ENCODE measurements around the gene SCIMP.
"Not testable (repeated sequence)": the region's sequence is repeated elsewhere in the genome, so short reads cannot be mapped to it uniquely, and the experiment has no call there.

The SCIMP gene

GRCh38 chr17:5237541-5238016, 2.9 kb upstream of the SCIMP start:
- DNase-seq = peak; percentile 36 to 74

DNA sequence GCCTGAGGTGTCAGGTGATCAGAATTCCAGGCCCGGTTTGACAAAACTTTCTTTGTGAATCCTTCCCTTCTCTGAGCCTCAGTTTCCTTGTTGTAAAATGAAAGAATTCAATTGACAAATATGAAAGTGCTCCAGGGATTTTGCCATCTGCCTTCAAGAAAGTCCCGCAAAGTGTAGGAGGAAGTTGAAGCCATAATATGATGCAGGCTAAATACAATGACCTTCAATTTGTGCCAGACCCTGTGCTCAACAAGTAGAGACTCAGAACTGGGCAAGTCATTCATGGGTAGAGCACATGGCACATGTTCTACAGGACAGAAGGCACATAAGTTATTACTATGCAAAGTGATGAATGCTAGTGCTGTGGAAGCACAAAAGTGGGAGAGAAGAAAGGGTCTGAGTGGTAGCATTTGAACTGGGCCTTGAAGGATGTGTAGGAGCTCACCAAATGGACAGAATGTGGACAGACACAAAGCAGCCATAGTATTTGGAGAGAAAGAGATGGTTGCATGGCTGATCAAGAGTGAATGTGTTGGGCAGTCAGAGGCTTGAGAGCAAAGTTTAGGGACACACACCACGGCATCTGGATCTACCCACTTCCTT, 2.4 kb upstream of the SCIMP start:
- DNase-seq = no peak

GRCh38 chr17:5233492-5233891, 1.2 kb downstream of the SCIMP start:
- not testable (repeated sequence) for DNase-seq

- no peak for DNase-seq
These were observed 7.5 kb downstream of the SCIMP start for GRCh38 chr17:5226940-5227878.

- DNase-seq = no peak
These were observed 8.8 kb downstream of the SCIMP start for GRCh38 chr17:5225668-5226457.

DNA sequence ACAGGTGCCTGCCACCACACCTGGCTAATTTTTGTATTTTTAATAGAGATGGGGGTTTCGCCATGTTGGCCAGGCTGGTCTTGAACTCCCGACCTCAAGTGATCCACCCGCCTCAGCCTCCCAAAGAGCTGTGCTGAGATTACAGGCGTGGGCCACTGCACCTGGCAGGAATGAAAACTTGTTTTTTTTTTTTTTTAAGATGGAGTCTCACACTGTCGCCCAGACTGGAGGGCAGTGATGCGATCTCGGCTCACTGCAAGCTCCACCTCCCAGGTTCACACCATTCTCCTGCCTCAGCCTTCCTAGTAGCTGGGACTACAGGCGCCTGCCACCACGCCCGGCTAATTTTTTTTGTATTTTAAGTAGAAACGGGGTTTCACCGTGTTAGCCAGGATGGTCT, 12.7 kb downstream of the SCIMP start:
- DNase-seq = not testable (repeated sequence)

GRCh38 chr17:5220074-5220473, 14.6 kb downstream of the SCIMP start:
- no peak for DNase-seq

GRCh38 chr17:5219536-5219935, 15.1 kb downstream of the SCIMP start:
- DNase-seq = no peak

GRCh38 chr17:5217562-5217961, 17.1 kb downstream of the SCIMP start:
- not testable (repeated sequence) for DNase-seq

DNA sequence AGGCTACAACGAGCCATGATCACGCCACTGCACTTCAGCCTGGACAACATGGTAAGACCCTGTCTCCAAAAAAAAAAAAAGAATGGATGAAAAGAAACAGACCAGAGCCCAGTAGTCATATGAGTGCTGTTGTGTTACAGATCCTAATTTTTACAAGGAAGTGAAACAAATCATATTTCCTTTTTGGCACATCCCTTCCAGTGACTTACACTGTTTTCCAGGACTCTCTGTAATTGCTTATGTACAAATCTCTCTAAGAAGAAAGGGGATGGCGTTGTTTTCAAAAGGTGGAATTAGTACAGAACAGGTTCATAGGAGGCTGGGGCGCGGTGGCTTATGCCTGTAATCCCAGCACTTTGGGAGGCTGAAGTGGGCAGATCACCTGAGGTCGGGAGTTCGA, 23.2 kb downstream of the SCIMP start:
- DNase-seq = no peak

DNA sequence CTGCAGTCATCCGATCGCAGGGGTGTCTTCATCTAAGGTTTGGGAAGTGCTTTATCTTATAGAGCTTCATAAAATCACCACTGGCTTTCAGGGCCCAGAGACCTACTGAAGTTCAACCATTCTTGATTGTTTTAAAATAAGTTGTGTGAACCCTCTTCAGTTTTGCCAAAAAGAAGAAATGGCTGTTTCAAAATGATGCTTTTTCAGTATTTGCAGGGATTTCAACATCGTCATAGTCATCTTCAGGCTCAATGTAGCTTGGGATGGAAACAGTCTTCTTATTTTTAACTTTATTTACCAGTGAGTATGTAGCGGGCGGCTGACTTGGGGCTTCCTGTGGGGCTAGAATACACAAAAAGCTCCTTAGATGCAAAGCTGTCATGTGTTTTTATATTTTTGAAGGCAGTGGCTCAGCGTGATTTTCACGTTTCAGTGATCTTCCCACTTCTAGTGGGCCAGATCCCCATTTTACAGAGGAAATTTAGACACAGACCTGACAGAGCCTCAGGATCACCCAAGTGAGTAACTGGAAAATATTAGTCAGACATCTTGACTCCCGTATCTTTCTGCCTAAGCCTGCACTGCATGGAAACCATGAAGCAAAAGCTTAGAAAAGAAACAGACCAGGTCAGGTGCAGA, 23.9 kb downstream of the SCIMP start:
- DNase-seq = no peak

GRCh38 chr17:5210091-5210490, 24.6 kb downstream of the SCIMP start:
- no peak for DNase-seq

DNA sequence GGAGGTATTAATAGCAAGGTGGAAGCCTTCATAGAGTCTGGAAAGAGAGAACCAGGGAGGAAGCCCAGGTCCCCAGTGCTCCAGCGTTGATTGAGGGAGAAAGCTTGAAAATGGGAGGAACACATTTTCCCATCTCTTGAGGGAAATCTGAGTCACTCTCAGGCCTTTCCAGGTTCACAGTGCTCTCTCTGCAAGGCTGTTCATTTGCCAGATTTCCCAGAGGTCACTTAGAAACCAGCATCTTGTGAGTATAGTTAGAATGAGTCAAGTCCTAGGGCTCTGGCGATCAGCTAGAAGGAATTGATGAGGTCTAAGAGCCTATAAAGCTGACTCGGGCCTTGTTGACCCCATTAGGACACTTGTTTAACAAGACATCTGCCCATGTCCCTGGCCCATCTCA, 25.3 kb downstream of the SCIMP start:
- DNase-seq = no peak

DNA sequence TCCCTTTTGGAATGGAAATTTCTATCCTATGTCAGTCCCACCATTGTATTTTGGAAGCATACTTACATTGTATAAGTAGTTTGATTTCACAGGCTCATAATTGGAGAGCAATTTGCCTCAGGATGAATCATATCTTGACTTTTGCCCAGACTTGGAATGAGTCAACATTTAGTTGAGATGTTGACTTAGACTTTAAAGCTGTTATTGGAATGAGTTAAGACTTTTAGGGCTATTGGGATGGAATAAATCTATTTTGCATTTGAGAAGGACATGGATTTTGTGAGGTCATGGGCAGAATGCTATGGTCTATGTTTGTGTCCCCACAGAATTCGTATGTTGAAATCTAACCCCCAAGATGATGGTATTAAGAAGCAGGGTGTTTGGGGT, 30.8 kb downstream of the SCIMP start:
- DNase-seq = no peak

DNA sequence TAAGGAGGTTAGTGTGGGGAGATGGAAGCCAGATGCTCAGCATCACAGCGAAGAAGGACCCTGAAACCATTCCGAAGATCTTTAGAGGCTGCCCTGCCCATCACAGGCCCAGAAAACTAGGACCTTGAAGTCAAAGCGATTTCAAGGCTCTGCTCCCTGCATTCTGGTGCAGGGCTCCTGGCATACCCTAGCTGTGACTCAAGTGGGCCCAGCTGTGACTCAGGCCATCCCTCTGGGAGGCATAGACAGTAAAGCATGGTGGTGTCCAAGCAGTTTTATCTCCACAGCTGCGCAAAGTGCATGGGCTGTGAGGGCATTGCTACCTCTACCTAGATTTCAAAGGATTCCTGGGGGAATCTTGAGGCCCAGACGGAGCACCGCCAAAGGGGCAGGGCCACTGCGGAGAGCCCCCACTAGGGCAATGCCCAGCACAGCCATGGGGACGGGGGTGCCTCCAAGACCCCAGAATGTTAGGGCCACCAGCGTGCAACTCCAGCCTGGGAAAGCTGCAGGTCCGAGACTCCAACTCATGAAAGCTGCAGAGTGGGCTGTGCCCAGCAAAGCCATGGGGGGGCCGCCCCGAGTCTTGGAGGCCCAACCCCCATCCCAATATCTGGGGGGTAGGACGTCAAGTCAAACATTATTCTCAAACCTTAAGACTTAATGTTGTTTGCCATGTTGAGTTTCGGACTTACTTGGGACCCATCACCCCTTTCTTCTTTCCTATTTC, 31.3 kb downstream of the SCIMP start:
- DNase-seq = no peak

DNA sequence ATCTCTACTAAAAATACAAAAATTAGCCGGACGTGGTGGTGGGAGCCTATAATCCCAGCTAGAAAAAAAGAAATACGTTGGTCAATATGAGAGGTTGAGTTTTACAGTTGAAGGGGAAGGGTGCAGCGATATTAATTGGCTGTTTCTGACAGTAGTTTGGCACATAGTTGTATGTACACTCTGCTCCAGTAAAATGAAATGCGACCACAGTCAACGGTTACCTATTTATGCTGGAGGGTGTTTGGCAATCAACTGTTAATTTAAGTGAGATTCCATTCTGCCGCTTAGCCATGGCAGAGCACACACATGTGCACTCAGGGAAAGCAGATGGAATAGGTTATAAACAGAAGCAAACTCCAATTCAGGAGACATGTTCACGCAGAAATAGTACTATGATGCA, 33.6 kb downstream of the SCIMP start:
- no peak for DNase-seq

DNA sequence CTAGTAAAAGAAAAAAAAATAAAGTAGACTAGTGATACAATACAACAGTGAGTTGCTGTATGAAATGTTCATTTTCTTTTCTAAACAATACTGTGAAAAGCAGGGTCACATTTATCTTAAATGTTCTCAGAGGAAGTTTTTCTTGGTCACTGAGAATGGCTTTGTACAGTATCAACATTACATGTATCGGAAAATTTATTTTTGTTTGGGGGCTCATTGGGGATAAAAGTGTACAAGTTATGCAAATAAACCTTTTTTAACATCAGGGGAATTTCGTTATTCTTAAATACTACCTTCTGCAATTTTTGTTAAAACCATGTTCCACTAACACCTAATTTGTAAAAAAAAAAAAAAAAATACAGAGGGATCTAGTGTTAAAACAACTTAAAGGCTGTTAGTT, 34.3 kb downstream of the SCIMP start:
- no peak for DNase-seq

GRCh38 chr17:5198472-5198871, 36.2 kb downstream of the SCIMP start:
- DNase-seq = no peak

GRCh38 chr17:5194346-5194745, 40.3 kb downstream of the SCIMP start:
- DNase-seq = no peak

DNA sequence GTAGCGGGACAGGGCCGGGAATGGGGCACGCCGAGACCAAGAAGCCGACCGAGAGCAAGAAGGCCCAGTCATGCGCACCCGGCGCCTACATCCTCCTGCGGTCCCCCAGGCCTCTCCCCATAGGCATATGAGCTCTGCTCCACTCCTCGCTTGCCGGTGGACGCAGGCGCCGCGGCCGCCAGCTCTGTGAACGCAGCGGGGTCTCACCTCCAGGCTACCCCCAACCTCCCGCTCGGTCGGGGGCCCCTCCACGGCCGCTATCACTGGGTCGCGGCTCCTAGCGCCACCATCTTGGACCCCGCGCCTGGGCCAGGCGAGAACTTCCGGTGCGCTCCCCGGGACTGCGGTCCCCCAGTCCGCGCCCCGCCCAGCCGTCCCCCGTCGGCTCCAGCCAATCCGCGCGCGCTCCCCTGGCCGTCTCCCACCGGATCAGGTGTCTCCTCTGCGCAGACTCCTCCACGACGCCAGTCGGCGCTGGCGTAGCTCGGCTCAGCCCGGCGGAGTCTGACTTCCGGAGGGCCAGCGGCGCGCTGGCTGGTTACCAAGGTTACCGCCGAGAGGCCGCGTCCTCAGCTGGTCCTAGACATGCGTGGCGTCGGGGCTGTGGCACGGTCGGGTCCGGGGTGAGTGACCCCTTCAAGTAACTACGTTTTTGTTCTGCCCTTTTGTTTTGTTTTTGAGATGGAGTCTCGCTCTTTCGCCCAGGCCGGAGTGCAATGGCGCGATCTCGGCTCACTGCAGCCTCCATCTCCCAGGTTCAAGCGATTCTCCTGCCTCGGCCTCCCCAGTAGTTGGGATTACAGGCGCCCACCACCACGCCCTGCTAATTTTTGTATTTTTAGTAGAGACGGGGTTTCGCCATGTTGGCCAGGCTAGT, 42.9 kb downstream of the SCIMP start, which contains the start of gene ZNF594:
Gene ZNF594, minus strand, starts transcription at position 328 of the 877 bp plus-strand sequence. CDS start 7,612 bp downstream, outside the sequence.
- peak; percentile 74 to 86 for DNase-seq

DNA sequence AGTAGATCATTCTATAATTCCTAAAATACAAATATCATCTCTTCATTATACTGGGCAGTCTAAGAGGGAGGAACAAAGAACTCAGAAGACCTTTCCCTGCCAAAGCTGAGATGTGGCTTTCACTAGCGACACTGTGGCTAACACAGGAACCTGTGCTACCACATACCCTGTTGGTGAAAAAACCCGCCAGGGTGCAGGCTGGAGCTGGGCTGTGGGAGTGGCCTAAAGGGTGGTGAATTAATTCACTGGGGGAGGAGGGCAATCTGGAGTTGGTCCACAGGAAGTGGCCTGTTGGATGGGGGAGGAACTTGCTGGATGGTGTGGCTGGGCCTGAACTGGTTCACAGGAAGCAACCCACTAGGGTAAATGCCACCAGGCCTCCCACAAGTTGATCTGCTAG, 50.4 kb downstream of the SCIMP start:
- DNase-seq = no peak

Measured in SW 1271 (cell line).